Skin of body (tissue), 2 donors: ENCODE results near the gene ZC3H14. TPM values are rescaled to one million over a fixed set of nuclear protein-coding genes. Genes with fewer than 3 reads are reported as not detected.

Experiments used
- DNase-seq: peaks from one replicate; lab custom pipeline; 2025; lab: John Stamatoyannopoulos, UW
- total RNA-seq: library from RNA; depleted of rRNA; stranded (reverse); fragments of >200 nt; gene quantifications from one replicate; pipeline ENCODE4 v1.2.3, GENCODE V29; 2014

Gene ZC3H14
- total RNA-seq, 1 donor from 2014 or later = 46.5 TPM

DNA sequence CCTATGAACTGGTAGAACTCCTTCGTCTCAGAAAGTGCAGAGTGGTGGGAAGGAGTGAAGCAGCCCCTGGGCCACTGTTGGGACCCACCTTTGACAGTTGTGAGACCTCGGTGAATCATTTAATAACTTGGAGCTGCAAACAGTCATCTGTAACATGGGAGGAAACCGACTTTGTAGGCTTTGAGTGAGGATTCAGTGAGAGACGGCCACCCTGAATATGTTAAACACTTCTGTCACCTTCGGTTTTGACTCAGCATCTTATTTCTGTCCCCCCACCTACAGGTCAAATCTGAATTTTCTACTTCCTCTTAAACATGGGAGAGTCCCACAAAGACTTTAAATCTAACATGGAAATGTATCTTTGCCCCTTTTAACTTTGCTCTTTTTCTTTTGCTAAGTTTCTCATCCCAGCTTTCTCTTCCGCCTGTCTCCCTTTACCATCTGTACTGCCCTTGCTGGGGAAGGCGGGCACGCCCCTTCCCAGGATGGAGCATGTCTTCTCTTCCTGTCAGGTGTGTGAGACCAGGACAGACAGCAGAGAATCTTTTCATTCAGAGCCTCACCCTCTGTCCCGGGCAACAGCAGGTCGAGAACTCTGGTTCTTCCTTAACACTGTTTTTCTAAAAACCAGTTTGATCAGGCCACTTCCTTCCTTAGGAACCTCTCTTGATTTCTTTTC lies 37.1 kb downstream of the ZC3H14 start:
- DNase-seq = no peak

DNA sequence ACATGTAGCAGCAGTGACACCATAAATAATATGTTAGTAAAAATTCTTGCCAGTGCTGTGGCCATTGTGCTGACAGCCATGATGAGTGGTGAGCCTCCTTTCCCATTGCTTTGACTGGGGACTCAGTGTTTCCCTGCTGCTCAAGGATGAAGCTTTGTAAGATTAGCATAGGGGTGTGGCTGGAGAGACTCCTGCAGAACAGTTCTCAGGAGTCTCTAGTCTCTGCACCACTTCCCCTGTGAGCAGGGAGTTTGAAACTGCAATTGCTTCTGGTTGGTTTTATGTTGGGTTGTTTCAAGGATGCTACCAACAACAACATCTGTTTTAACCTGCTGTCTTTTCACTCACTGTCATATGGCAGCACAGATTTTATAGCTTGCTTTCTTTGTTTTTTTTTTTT lies 41.4 kb downstream of the ZC3H14 start:
- no peak for DNase-seq

DNA sequence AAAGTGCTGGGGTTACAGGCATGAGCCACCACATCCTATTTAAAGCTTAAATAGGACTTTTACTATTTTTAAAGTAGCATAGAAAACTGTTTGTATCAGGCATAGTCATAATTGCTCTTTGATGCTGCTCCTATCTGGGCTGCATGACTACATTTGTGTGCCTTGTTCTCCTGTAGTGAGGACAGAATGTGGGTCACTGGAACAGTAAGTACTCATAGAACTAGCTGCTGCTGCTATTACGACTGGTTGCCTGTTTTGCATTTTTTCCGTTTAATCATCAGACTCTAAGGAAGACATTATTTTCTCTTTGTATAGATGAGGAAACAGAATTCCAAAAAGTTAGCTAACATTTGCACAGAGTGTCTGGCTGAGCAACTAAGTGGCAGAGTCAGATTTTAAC lies 42.8 kb downstream of the ZC3H14 start:
- DNase-seq = no peak

DNA sequence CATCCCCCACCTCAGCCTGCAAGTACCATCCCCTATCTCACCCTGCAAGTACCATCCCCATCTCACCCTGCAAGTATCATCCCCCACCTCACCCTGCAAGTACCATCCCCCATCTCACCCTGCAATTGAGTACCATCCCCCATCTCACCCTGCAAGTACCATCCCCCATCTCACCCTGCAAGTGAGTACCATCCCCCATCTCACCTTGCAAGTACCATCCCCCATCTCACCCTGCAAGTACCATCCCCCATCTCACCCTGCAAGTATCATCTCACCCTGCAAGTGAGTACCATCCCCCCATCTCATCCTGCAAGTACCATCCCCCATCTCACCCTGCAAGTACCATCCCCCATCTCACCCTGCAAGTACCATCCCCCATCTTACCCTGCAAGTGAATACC lies 45.0 kb downstream of the ZC3H14 start:
- DNase-seq = no peak

DNA sequence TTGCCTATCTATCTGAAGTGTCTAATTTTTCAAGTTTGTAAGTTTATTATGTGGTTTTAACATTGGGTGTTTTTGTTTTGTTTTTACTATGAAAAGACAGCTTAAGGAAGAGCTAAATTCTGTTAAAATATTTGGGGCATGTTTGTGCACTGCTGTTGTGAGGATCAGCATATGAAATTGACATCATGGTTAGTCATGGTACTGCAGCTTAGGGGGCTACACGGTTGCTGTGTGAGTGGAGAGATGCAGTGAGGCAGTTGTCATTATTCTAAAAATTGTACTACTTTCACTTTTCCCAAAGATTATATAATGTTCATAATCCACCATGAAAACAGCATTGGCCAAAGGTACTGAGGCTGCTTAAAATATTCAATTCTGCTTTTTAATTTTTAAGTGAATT lies 49.0 kb downstream of the ZC3H14 start:
- no peak for DNase-seq

DNA sequence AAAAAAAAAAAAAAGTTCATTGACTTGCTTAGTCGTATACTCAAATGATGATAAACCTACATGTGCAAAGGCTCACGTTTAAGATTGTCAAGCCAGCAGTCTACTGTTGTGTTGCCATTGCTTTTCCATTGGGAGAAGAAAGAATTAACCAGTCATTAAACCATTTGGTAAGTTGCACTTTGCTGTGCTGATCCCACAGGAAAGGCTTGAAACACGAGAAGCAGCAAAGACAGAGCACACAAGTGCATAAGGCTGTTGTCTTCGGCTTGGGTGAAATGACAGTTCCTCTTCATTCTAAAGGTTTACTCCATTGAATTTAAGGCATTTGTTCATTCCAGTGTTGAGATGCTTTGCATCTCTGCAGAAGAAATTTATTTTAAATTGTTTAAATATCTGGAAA lies 50.1 kb downstream of the ZC3H14 start:
- no peak for DNase-seq

DNA sequence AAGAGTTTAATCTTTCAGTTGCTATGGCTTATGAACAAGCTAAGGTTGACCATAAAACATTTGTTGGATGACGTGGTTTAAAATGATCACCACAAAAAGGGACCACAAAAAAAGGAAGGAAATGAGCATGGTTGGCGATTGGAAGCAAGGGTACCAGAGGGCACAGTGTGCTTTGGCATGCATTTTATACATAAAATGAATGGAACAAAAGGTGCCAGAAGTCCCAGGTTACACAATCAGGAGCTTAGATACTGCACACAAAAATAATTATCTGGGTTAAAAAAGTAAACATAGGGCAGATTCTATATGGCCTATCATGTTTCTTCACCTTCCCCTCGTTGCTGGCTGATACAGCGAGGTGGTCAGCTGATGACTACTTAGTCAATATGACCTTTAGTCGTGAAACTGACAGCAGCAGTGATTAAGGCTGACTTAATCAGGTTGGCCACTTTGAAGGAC lies 50.7 kb downstream of the ZC3H14 start:
- no peak for DNase-seq

DNA sequence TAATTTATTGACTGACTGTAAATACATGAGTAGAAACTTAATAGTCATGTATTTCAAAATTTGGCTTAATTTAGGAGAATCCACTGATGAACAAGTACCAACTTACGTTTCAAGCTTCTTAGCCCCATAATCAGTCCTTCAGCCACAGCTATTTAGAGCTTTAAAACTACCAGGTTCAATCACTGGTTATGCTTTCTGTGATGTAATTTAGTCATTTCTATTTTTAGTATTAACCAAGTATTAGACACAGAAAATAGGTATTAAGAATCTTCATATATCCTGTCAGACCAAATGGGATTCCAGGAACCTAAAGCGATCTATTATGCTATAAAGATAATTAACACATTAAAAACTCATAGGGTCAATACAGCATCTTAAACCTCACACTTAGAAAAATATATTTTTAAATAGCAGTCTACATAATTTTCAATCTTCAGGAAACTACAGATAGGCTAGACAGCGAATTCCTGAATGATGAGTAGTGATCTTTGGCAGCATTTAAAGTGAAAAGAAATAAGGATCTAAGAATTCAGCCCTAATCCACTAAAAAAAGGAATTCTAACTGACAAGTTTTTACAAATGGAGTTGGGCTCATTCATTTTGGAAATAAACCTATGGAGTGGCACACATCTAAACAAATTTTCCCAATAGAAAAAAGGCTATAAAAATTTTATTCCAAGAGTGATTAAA lies 51.5 kb downstream of the ZC3H14 start:
- no peak for DNase-seq

DNA sequence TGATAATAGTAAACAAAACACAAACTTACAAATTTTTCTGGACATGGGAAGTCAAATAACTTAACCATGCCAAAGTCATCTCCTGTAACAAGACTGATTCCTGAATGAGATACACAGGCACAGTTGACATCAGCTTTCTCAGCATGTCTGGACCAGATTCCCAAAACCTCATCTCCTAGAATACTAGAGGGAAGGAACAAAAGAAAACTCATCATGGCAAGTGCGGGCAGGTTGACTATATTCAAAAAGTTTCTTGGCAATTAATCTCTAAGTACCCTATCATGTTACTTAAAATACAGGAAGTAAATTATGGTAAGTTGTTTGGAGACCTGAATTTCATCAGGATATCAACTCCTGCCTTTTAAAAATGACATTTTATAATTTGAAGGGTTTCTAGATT lies 53.9 kb downstream of the ZC3H14 start:
- DNase-seq = no peak

DNA sequence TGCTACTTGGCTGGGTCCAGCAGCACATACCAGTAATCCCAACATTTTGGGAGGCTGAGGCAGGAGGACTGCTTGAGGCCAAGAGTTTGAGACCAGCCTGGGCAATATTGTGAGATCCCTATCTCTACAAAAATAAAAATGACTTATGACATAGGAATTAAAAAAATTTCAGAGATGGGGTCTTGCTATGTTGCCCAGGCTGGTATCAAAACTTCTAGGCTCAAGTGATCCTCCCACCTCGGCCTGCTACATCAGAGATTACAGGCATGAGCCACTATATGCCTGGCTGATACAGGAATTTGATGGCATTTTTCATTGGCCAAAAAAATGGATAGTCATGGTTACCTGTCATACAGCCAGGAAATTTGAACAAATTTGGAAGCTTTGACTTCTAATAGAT lies 54.6 kb downstream of the ZC3H14 start:
- DNase-seq = no peak

DNA sequence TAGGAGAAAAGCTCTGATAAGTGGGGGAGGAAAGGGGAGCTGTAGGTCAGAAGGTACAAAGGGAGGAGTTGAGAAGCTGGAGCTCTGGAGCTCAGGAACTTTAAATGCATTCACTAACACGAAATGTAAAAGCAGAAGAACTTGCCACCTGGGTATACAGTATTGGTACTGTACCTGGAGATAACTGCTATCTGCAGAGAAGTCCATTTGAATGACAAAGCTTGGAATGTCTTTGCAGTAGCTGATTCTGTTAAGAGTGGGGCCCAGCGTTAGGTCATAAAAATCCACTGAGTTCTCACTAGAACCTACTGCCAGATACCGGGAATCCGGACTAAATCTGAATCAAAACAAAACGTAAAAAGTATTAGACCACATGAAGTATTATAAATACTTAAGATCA lies 55.6 kb downstream of the ZC3H14 start:
- no peak for DNase-seq

DNA sequence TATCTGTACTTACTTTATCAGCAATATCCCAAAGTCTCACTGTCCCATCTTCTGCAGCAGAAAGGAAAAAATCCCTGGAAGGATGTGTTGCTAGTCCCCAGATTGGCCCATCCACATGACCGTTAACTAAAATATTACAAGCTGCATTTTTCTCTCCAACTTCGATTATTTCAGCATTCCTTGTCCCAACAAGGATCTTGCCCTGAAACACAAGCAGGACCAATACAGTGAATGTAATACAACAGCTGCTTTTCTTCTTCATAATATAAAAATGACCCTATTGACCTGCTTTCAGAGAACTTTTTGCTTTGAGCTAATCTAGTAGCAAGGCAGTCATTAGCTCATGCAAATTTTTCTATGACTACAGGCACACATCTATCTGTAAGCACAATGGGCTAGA lies 58.3 kb downstream of the ZC3H14 start:
- no peak for DNase-seq

DNA sequence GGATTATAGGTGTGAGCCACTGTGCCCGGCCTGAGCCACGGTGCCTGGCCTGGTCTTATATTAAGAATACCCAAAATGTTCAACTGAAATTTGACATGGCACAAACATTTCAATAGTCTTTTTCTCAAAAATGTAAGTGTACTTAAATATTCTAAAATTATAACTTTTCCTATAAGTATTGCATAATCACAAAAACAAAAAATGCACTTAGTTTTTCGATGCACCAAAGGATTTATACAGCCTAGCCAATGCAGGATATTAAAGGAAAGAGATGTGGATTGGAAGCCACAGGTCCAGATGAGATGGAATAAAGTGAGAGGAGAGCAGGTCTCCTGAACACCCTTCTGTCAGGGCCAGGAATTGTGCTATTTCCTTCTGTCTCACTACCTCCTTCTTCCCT lies 62.8 kb downstream of the ZC3H14 start:
- no peak for DNase-seq

DNA sequence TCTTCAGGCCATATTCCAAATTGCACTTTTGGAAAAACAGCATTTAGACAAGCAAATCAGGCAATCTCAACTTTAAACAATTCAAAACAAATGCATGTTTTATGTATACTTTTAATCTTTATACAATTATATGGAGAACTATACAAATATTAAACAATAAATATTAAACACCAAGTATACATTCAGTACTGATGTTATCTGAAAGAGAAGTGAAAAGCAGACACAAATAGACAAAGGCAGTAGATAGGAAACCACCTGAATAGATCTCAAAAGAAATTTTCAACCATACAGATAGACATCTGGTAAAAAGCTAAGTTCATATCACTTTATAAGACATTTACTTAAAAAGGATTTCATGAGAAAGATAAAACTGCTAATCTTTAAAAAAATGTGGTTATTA lies 65.2 kb downstream of the ZC3H14 start:
- DNase-seq = no peak

DNA sequence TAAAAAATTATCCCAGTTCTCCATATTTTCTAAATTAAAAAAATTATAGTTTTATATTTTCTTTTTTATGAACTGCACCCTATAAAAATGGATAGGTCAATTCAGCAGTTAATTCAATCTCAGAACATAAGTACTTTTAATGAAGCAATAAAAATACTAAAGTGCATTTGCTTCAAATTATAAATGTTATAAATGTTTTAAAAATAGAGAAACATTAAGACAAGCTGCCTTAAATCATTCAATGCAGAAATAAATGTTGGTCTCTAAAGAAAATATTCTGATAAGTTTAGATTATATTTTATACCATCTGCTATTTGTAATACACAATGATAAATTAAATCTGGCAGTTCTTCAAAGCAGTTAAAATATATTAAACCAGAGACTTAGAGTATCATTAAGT lies 65.6 kb downstream of the ZC3H14 start:
- no peak for DNase-seq

DNA sequence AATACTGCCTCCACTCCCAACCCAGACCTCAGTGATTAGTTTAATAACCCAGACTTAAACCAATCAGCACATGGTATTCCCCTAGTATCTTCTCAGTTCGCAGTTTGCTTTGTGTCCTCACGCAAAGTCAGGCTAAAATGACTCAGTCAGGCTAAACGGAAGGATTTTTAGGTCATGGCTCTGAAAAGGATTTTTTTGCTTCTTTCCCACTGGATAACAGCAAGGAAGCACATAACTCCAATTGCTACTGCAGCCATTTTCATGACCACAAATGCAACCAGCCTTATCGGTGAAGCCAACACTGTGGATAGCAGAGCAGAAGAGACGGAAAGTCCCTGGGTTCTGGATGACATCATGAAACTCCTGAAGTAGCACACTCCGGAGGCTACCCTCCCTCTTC lies 67.7 kb downstream of the ZC3H14 start:
- no peak for DNase-seq

DNA sequence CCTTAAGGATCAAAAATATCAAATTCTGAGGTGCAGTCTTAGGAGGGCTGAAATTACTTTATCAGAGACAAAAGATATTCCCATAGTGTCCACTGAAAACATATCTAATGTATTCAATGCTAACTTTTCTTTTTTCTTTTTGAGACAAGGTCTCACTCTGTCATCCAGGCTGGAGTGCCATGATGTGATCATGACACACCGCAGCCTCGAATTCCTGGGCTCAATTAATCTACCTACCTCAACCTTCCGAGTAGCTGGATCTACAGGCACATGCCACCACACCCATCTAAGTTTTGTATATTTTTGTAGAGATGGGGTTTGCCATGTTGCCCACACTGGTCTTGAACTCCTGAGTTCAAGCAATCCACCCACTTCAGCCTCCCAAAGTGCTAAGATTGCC lies 68.3 kb downstream of the ZC3H14 start:
- no peak for DNase-seq

DNA sequence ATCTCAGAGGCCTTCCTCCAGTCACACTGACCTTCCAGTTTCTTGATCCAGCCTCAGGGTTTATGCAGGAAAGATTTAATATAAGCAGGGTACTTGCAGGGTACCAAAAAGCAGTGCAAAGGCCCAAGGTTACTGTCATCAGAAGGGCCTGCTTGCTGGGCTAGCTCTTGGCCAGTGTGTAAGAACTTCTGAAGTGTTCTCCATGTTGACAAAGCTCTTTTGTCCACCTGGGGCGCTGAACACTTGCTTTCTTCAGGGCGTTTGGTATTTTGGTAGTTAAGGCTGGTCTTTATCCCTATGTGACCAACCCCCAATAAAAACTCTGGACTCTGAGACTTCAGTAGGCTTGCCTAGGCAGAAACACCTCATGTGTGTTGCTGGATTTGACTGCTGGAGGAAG lies 69.7 kb downstream of the ZC3H14 start:
- no peak for DNase-seq

DNA sequence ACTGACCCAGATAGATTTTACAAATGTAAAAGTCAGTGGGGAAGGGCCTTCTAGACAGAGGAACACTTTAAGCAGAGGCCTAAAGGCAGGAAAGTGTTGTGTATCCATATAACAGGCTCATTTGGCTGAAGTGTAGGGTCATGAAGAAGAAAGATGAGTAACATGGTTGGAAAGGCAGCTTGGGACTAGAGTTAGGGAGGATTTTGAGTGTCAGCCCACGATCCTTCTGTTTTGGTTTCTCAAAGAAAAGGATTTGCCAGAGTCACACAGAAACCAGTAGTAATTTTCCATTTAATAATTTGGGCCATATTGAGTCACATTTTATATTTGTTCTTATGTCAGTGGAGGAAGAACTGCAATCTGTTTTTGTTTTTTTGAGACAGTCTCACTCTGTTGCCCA lies 76.4 kb downstream of the ZC3H14 start:
- DNase-seq = no peak

DNA sequence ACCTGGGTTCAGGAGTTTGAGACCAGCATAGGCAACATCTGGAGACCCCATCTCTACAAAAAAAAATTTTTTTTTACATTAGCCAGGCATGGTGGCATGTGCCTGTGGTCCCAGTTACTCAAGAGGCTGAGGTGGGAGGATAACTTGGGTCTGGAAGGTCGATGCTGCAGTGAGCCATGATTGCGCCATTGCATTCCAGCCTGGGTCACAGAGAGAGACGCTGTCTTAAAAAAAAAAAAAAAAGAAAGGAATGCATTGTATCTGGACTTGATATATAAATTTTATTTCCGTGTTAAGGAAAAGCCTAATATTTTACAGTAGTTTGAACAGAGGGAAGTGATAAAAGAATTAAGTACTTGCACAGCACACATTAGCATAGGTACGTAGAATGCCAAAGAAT lies 97.2 kb downstream of the ZC3H14 start:
- no peak for DNase-seq

DNA sequence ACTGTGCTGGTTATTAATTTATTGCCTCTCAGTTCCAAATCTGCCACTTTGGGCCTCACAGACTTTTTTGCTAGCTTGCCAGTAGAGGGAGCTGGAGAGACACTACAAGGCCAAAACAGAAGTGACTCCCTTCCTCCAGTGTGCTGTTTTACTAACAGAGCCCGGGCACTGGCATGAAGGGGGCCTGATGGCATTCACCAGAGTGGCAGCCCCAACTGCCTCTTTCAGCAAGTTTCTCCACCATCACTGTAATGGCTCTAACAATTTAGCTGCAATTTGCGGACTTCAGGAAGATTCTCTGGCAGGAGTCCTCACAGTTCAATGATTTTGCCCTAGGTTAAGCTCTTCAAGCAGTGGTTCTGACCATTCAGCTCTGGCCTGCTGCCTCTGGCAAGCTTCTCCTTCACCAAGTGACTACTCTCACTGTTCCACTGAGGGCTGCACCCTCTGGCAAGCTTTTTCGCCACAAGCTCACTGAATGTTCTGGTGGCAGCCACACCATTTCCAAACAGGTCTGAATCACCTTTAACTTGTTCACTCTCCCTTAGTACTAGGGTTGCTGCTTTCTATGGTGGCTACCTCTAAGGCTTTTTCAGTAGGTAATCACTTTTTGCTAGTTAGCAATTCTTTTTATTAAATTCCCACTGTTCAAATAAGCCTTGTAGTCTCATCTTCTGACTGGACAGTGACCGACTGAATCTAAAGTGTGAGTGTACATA lies 104.9 kb downstream of the ZC3H14 start:
- peak; percentile 1 for DNase-seq

DNA sequence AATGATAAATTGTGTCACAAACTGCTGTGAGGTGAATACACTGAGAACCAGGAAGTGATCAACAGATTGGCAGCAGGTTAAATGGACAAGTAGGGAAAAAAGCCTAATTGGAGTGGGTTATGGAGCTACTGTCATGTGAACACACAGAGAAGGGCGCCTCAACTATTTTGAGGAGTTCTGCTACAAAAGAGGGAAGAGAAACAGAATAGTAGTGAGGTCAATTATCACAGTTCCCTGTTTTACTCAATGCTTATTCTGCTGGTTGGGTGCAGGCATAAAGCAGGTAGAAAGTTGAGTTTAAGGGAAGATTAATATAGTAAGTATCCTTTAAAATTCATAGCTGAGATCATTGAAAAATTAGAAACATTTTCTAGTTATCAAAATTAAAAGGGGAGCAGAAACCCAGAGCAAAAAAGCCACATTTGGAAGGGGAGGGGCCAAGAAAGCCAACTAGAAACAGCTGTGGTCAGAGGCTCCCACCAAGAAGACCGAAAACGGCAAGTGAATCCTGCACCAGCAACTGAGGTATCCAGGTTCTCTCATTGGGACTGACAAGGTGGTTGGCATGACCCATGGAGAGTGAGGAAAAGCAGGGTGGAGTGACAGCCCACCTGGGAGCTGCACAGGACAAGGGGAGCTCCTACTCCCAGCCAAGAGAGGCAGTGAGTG lies 105.7 kb downstream of the ZC3H14 start:
- no peak for DNase-seq
